Measurements from ENCODE around the gene DOK6. TPM values are rescaled to one million over a fixed set of nuclear protein-coding genes. Genes with fewer than 3 reads are reported as not detected.

Gene DOK6
- polyA plus RNA-seq, 5 donors, result 7.6 to 17.5 (median 13.6) TPM

- DNase-seq, result no peak
These were observed 496.9 kb downstream of the DOK6 start for GRCh38 chr18:69897397-69898108.

DNA sequence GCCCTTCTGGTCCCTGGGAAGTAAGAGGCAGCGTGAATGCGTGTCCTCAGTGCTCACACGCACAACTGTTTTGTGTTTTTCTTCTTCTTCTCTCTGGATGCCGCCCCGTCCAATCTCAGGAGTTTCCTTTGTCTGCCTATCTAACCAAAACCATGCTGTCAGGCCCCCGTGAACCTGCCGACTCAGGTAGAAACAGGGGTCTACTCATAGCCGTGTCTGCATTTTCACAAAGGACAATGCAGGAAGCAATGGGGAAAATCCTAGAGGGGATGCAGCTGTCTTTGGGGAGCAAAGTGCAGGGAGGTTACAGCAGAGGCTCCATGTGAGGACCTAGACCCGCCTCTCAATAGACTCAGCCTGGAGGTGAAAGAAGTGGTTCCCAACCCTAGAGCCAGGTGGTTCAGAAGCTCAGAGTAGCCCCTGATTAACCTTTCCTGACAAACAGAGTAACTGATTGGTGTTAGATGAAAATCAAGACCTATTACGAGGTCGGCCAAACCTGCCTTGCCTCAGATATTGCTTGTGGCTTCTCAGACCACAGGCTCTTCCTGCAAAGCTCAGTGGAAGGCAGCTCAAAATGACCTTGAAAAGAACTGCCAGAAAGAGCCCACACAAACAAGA, 497.7 kb downstream of the DOK6 start:
- DNase-seq, result no peak

Measured in right lung (tissue), 5 donors.